HG03060 (cell line): ENCODE data around the gene AVP.

ENCODE experiments used
- ATAC-seq: cut with Tn5 transposase; IDR thresholded peaks from one replicate; pipeline ENCODE4 v1.9.1; 2021; ENCODE audit warnings: low read depth, moderate number of reproducible peaks; ENCODE audit not compliant: unreplicated experiment

AVP gene

DNA sequence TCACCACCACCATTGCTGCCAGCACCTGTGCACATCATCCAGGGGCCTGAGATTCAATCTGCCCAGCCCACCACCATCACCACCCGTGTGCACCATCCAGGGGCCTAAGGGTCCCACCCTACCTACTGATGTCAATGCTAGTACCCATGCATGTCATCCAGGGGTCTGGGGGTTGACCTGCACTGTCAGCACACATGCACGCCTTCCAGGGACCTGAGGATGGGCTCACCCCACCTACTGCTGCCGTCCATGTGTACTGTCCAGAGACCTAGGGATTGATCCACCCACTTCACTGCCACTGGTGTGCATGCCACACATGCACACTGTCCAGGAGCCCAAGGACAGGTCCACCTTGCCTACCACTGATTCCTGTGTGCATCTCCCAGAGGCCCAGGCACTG is 25.0 kb downstream of the AVP start:
- ATAC-seq, result no peak

DNA sequence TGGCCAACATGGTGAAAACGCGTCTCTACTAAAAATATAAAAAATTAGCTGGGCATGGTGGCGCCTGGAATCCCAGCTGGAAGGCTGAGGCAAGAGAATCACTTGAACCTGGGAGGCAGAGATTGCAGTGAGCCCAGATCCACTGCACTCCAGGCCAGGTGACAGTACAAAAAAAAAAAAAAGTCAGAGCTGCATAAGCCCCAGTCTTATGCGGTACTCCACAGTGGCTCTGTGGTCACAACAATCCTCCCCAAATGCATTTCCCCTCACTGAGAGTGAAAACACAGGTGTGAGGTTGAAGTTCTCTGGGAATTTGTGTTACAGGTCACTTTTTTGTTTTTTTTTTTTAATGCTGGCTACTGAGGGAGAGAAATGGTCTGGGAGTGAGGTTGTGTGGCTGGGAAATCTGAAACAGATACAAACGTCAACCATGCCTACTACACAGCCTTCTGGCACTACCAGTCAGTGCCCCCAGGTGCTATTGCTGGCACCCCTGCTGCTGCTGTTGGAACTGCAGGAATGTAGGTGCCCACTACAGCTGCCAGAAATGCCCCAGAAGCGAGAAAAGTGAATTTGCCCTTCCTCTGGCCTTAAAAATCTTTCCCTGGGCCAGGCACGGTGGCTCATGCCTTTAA is 33.0 kb downstream of the AVP start:
- no peak for ATAC-seq

DNA sequence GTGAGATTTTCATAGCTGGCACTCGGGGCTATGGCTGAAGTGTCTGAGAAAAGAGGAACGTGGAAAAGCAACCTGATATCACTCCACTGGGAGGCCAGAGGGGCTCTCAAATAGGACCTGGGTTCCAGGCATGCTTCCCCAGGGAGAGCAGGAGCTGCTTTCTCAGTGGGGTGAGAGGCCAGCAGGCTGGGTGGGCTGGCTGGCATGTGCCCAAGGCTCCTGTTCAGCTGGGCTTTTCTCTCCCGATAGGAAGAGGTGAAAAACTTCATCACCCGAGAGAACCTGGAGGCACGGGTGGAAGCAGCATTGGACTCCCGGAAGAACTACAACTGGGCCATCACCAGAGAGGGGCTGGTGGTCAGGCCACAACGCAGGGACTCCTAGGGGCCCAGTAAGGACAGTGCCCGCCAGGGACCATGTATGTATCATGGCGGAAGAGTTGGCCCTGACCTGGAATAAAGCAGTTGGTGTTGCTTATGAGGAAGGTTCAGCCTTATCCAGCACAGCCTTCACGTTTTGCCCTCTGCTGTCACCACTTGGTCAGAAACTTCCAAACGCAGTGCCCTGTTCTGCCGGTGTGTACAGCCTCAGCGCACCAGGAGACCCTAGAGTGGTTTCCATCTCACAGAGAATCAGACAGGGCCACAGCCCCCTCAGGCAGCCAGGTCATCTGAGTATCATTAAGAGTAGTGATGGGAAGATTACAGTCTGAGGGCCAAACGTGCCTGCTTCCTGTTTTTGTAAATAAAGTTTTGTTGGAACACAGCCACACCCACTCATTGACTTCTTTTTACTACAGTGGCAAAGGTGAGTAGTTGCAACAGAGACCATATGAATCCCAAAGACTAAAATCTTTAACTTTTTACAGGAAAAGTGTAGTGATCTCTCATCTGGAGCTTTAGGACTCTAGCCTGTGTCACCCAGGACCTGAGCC is 36.8 kb downstream of the AVP start:
- ATAC-seq, result no peak

DNA sequence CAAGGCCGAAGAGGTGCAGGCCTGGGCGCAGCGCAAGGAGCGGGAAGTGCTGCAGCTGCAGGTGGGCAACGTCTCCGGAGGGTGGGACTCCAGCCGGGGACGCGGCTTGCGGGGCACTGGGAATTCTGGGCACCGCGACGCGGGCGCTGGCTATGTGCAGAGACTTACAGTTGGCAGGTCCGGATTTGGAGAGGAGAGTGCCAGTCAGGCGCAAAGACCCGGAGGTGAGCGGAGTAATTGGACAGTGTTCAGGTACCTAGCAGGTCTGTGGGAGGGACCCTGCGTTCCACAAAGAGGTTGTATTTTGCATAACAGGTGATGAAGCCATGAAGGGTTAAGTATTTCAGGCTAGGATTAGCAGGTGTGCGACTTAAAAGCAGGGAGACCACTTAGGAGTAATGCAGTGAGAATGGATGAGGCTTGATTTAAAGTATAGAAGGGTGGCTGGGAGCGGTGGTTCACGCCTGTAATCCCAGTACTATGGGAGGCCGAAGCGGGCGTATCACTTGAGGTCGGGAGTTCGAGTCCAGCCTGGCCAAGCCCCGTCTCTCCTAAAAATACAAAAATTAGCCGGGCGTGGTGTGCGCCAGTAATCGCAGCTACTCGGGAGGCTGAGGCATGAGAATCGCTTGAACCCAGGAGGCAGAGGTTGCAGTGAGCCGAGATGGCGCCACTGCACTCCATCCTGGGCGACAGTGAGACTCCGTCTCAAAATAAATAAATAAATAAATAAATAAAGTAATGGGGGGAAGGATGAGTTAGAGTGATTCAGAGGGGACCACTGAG is 37.7 kb downstream of the AVP start:
- no peak for ATAC-seq

DNA sequence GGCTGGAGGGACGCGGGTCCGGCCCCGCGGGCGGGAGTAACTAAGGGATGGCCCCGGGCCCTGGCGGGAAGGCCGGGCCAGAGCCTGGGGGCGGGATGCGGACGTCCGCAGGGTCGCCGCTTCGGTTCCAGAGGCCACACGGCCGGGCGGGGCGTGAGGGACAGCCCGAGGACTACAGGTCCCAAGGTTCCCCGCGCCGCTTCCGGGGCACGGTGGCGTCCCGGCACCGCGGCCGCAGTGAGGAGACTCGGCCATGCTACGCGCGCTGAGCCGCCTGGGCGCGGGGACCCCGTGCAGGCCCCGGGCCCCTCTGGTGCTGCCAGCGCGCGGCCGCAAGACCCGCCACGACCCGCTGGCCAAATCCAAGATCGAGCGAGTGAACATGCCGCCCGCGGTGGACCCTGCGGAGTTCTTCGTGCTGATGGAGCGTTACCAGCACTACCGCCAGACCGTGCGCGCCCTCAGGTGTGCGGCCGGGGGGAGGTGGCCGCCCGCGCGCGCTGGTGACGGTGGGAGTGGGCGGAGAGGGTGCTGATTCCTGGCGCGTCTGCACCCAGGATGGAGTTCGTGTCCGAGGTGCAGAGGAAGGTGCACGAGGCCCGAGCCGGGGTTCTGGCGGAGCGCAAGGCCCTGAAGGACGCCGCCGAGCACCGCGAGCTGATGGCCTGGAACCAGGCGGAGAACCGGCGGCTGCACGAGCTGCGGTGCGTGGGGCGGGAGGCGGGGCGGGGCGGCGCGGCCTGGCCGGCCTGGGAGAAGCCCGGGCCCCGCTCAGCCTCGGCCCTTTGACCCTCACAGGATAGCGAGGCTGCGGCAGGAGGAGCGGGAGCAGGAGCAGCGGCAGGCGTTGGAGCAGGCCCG is 38.5 kb downstream of the AVP start, which contains the start of gene MRPS26:
Gene MRPS26 (plus strand): TSS at position 237 of the 861 bp plus-strand sequence. CDS start 17 bp downstream, at position 254.
- no peak for ATAC-seq

DNA sequence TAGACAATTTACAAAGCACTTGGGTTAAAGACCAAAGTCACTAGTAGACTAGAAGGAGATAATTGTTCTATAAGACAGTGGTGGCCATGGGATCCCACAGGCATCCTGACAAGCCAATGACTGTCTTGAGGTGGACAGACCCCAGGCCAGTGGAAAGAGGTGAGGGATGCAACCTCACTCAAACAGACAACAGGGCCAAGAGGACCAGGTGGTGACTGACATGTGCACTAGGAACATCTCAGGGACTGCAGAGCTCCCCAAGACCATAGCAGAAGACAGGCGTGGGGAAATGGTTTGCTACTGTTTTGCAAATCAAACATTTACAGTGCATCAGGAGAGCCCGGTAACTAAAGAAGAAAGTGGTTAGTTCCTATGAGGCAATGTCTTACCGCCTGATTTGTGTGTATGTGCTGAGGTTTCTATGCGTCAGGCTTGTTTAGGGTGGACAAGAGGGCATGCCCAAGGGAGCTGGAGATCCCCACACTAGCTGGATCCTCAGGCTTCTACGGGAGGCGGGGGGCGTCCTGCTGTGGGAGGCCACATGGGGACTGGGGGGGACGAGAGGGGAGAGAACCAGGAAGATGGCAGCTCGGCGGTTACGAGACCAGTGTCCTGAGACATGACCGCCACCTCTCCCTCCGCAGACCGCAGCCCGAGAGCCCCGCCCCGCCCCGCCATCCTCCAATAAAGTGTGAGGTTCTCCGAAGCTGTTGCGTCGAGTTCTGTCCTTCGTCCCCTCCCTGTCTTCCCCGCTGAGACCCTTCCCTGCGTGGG is 39.3 kb downstream of the AVP start:
- ATAC-seq, result no peak

DNA sequence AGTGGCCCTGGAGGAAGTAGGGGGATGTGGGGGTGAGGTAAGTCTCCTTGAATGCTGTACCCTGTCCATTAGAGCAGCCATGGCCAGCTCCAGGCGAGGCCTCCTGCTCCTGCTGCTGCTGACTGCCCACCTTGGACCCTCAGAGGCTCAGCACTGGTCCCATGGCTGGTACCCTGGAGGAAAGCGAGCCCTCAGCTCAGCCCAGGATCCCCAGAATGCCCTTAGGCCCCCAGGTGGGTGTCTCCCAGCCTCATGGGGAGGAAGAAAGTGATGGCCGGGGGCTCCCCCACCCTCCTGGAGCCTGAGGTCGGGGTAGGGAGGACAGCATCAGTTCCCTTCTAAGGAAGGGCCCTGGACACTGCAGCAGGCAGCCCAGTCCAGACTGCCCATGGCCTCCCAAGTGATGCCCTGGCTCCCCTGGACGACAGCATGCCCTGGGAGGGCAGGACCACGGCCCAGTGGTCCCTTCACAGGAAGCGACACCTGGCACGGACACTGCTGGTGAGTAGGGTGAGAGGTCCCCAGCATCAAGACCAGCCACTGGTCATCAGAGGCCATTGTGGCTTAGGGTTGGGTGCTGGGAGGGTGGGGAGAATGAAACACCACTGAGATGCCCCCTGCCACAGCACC is 40.1 kb downstream of the AVP start:
- no peak for ATAC-seq

DNA sequence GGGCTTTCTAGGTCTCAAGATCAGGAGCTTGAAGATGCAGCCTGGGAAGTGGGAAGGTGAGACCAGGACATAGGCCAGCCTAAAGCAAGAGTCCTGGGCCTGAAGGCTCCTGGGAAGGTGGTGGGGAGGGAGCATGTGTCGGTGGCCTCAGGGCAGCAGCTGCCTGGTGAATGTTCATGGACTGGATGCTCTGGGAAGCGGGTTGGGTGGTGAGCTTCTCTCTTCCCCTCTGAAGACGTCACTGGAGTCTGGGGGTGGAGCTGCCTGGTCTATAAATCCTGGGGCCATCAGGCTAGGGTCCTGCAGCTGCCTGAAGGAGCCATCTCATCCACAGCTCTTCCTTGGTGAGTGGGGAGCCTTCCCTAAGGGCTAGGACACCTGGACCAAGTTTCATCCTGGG is 41.2 kb downstream of the AVP start, which contains the start of gene GNRH2:
Gene GNRH2 (plus strand): TSS at position 301 of the 400 bp plus-strand sequence. CDS start 793 bp downstream, outside the sequence.
- no peak for ATAC-seq

DNA sequence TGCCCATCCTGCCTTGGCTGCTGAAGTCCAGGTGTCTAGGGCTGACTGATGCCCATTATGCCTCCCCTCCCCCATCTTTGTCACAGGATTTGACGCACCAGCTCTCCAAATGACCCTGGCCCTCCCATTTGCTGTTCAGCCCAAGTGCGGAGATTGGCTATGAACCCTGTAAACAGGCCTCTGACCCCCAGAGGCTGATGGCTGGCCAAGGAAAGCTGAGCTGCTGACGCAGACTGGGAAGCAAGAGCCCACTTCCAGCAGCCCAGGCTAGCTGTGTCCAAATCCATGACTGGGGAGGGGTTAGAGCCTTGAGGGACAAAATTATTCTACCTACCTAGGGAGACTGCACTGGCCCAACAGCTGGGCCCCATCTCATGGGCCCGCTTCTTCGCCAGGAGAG is 41.9 kb downstream of the AVP start:
- no peak for ATAC-seq

DNA sequence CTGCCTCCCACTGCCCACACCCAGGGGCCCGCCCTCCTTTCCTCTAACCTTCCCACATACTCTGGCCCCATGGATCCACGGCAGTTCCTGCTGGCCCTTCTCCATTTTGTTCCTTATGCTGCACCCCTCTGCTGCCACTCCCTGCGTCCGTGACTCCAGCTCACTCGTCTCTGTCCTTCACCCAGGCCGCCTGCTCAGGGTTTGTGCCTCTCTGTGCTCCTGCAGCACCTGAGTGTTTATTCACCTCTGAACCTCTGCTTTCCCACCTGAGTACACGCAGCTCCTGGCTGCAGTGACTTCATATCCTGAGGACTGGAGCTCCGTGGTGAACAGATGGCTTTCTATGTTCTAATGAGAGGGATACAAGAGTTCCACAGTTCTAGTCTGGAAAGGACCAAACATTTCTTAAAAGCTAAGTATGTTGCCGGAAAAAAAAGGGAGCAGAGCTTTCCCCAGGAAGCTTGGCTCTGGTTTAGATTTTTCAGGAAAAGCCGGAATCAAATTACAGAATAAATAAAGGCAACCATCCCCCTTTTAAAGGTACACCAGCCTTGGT is 42.6 kb downstream of the AVP start:
- no peak for ATAC-seq

DNA sequence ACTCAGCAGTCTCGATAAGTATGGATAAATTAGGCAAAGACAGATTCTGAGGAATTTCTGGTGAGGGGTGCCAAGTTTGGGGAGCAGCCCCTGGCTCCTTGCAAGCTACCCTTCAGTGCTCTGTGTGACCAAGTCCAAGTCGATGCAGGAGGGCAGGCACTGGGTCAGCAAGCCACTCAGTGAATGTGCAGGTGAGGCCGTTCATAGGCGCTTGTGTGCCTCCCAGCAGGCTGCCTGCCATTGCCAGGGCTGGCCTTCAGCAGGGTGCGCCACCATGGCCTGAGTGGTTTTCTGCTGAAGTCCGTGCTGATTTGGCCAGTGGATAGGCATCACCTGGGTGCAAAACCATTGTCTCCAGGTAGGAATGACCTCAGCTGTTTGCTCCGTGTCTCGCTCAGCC is 44.4 kb downstream of the AVP start:
- no peak for ATAC-seq

DNA sequence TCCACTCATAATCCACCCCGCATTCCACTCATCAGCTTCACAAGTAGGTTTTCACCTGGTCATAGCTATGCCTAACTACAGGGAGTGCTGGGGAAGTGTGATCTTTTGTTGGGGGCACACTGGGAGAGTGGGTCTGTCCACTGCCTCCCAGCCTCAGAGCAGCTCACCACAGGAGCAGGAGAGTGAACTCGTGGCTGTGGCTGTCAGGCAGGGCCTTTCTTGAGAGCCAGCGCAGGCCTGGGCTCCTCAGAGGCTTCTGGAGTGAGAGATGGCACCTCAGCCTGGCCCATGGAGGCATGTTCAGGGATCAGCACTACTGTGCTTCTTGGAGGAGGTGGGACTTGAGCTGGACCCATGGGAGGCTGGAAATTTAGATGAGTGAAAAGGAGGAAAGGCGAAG is 45.1 kb downstream of the AVP start:
- no peak for ATAC-seq

DNA sequence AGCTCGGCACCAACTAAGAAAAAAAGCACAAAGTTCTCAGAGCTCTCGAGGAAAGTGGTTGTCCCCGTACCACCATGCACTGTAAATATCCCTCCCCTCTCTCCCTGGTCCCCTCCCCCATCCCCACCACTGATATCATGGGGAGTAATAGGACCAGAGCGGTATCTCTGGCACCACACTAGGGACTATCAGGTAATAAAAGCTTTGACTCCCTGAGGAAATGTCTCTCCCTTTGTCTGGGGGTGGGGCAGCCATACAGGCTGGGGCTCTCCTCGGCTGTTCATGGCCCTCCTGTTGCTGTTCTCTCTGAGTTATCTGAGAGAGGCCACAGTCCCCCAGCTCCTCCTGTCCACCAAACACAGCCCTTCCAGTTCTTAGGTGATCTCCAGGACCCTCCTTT is 46.1 kb downstream of the AVP start:
- ATAC-seq, result no peak

DNA sequence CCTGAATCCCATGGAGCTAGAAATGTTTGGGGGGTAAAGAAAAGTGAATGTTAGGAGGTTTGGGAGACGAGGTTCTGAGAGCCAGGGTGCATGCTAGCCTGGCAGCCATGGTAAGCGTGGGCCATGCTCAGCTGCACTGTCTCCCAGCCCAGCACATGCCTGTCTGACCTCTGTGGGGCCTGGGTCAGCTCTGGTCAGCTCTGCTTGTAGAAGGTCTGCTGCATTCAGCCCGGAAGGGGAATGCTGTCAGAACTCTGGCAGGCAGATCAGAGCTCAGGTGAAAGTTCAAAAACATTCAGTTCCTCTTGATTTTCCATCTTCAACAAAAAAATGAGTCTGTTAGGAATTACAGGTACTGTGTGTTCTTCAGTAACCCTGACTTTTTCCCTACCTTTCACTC is 46.9 kb downstream of the AVP start:
- no peak for ATAC-seq

DNA sequence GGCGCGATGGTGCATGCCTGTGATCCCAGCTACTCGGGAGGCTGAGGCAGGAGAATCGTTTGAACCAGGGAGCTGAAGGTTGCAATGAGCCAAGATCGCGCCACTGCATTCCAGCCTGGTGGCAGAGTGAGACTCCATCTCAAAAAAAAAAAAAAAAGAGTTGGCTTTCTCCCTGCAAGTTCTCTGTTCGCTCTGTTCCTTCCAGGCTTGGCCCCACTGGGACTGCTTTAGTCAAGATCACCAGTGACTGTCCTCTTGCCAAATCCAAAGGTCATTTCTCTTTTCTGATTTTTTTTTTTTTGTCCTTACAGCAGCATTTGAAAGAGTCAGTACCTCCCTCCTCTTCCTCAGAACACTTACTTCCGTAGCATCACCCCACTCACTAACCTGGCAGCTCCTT is 51.9 kb downstream of the AVP start:
- no peak for ATAC-seq
